HG03565 (cell line): ENCODE data around the gene PLCXD1.
"Not testable (repeated sequence)": the region's sequence is repeated elsewhere in the genome, so short reads cannot be mapped to it uniquely, and the experiment has no call there.

ENCODE experiments used
- ATAC-seq: cut with Tn5 transposase; IDR thresholded peaks from one replicate; pipeline ENCODE4 v1.9.1; 2021; ENCODE audit warnings: mild to moderate bottlenecking, moderate library complexity; ENCODE audit not compliant: unreplicated experiment

Gene PLCXD1, protein sequence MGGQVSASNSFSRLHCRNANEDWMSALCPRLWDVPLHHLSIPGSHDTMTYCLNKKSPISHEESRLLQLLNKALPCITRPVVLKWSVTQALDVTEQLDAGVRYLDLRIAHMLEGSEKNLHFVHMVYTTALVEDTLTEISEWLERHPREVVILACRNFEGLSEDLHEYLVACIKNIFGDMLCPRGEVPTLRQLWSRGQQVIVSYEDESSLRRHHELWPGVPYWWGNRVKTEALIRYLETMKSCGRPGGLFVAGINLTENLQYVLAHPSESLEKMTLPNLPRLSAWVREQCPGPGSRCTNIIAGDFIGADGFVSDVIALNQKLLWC

GRCh38 chrX:281166-281999, at the start of gene PLCXD1:
TSS of gene PLCXD1 (plus strand) at chrX:281381. CDS start at chrX:284188, 2,807 bp downstream.
- no peak for ATAC-seq

DNA sequence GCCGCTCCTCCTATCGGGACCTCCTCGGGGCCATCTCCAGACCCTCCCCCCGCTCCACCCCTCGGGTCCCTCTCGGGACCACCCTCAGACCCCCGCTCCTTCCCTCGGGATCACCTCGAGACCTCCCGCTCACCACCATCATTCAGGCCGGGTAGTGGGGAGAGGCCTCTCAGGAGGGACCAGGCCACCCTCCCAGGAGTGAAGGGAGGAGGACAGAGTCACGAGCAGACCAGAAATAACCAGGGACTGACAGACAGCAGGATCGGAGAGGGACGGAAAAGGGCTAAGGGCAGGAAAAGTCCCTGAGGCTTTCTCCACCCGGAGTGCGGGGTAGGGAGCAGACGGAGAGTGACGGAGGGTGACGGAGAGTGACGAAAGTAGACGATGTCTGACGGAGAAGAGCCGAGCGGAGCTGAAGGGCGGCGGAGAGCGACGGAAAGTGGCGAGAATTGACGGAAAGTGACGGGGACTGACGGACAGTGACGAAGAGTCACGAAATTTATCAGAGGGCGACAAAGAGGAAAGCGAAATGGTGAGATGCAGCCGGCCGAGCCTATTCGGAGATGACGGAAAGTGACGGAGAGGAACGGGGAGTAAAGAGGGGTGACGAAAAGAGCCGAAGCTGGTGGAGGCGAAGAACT, 49.4 kb upstream of the PLCXD1 start:
- not testable (repeated sequence) for ATAC-seq

DNA sequence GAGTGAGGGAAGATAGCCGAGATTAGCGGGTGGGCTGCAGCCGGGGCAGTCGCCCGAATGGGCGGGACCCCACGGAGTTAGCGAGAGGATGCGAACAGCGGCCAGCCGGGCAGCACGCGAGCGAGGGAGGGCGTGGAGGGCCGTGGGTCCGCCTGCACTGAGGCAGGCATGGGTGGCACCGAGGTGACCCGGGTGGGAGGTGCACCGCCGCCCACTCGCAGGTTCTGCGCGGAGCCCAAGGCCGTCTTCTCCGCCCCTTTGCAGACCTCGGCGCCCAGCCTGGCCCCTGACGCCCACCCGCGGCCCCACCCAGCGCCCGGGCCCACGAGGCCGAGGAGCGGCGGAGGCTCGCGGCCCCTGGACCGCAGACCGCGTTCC, 48.9 kb upstream of the PLCXD1 start:
- not testable (repeated sequence) for ATAC-seq

DNA sequence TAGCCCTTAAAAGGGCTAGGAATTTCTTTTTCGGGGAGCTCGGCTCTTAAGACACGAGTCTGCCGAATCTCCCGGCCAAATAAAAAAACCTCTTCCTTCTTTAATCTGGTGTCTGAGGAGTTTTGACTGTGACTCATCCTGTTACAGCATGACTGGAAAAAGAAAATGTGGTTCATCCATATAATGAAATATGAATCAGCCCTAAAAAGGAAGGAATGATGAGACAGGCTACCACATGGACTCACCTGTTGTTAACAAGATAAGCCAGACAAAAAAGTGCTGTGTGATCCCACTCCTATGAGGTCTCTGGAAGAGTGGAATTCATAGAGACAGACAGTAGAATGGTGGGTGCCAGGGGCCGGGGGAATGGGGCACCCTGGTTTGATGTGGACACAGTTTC, 45.0 kb upstream of the PLCXD1 start:
- ATAC-seq: not testable (repeated sequence)

- ATAC-seq: no peak
Measured at GRCh38 chrX:250965-251364, 30.2 kb upstream of the PLCXD1 start.

- ATAC-seq: not testable (repeated sequence)
Measured at GRCh38 chrX:251396-252243, 29.6 kb upstream of the PLCXD1 start.

- ATAC-seq: no peak
Measured at GRCh38 chrX:252244-252956, 28.8 kb upstream of the PLCXD1 start.

DNA sequence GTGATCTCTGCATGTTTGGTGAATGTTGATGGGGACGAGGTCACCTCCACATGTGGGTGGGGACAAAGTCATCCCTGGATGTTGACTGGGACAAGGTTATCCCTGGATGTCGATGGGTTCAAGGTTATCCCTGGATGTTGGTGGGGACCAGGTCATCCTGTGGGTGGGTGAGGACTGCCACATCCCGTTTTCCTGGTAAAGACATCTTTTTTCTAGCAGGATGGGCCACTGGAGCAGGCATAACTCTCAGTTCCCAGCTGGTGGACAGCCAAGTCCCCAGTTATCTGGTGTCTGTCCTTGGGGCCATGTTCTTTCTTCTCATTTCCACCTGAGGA, 28.3 kb upstream of the PLCXD1 start:
- ATAC-seq: no peak

GRCh38 chrX:253451-254297, 27.5 kb upstream of the PLCXD1 start:
- ATAC-seq: no peak

DNA sequence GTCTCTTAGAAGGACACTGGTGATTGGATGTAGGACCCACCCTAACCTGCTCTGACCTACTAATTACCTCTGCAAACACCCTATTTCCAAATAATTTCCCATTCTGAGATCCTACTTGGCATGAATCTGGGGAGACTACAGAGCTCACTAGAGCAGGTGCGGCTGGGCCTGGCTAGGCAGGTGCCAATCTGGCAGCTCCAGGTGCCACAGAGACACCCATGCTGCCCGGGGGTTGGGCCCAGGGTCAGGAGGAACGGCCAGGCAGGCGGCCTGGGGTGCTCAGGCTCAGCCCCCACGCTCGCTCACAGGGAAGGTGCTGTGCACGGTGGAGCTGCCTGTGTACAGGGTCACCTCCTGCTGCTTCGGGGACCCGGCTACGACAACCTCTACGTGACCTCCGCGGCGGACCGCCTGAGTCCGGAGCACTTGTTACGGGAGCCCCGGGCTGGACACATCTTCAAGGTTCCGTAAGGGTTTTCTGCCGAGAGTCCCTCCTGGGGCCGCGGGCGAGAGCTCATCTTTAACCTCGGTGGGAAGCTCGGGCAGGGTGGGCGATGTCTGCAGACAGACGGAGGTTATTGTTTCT, 26.5 kb upstream of the PLCXD1 start:
- ATAC-seq: no peak

DNA sequence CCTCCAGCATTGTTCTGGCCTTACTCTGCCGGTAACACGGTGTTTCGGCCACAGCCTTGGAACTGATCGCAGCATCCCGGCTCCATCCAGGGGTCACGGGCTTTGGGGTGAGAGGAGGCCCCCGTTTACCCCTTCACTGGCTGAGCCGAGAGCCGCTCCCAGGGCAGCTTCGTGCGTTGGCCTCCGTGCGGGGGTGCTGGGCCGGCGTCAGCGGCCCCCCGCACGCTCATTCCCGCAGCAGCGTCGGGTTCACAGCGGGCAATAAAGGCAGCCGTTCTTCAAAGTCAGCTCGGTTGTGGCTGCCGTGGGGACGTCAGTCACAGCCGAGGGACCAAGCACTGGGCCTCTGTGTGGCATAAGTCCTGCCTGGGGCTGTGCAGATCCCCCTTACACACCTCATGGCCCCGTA, 25.3 kb upstream of the PLCXD1 start:
- ATAC-seq: no peak

GRCh38 chrX:257054-257453, 24.1 kb upstream of the PLCXD1 start:
- ATAC-seq: not testable (repeated sequence)

- ATAC-seq: no peak
Measured at GRCh38 chrX:257681-258289, 23.4 kb upstream of the PLCXD1 start.

GRCh38 chrX:258291-259040, 22.7 kb upstream of the PLCXD1 start:
- ATAC-seq: no peak

DNA sequence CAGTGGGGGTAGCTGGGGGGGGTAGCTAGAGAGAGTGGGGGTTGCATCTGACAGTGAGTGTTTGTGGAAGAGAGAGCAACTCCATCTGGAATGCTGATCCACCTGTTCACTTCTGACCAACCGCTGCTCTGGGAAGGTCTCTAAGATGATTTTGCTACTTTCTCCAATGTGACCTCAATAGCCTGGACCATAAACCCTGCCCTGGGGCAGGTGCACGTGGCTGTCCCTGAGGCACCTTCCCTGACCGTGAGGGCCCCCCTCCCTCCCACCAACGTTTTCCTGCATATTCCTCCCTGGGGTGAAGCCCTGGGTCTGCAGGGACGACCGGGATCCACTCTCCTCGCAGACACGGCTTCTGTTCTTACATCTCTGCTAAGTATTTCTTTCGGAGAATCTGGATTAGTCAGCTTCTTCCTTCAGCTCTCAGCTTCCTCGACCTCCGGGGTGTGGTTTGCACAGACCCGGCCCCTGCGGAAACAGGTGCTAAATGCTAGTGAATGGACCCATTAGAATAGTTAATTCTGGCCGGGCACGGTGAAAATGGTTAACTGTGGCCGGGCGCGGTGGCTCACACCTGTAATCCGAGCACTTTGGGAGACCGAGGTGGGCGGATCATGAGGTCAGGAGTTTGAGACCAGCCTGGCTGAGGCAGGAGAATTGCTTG, 21.4 kb upstream of the PLCXD1 start:
- ATAC-seq: no peak

- no peak for ATAC-seq
Measured at GRCh38 chrX:261167-261918, 19.8 kb upstream of the PLCXD1 start.

GRCh38 chrX:261919-262352, 19.2 kb upstream of the PLCXD1 start:
- no peak for ATAC-seq
